Measurements from ENCODE around the gene TMEM134. TPM values are rescaled to one million over a fixed set of nuclear protein-coding genes. Genes with fewer than 3 reads are reported as not detected.

TMEM134 gene
- total RNA-seq, 3 donors from 2014 or later (not counting 1 experiment from before 2014, with no cell fraction given): 57.8 to 65.7 (median 61.2) TPM

- Histone ChIP-seq H3K9me3 (ENCODE audit: control insufficient read depth, insufficient read depth, low read length) (no peaks in the 10 kb centered on the region), H3K27me3 (ENCODE audit: control insufficient read depth, insufficient read depth, low read length) (no peaks in the 10 kb centered on the region), H3K36me3 (ENCODE audit: control insufficient read depth, insufficient read depth, low read length) (no peaks in the 10 kb centered on the region), H3K4me1 (ENCODE audit: control insufficient read depth, insufficient read depth, low read length) (peaks cover 33% of the 10 kb centered on the region), H3K27ac (ENCODE audit: low read length) (no peak overlapping the region), H3K4me3 (ENCODE audit: low read length) (no peak overlapping the region)
- DNase-seq (no peak), ATAC-seq (no peak)
- Mint-ChIP-seq H3K27ac (no peak overlapping the region), H3K4me3 (no peak overlapping the region), H3K9me3 (no peaks in the 10 kb centered on the region), H3K27me3 (ENCODE audit: low read depth in 2 of 2) (peaks cover 0 to 11% of the 10 kb centered on the region in 2 donors), H3K4me1 (peaks cover under 1 to 14% of the 10 kb centered on the region in 2 donors), H3K36me3 (no peaks in the 10 kb centered on the region)
- no peak for TF ChIP-seq CTCF (IDR thresholded peaks at IDR 0.05)
- intact Hi-C loops (cut with micrococcal nuclease): no loop called here
- 82% methylated on average over 25 of the region's 25 CpGs for WGBS (ENCODE audit: insufficient coverage)
Measured at GRCh38 chr11:67450796-67451657, 18.0 kb downstream of the TMEM134 start.

- Histone ChIP-seq H3K27me3 (ENCODE audit: control insufficient read depth, insufficient read depth, low read length) (no peaks in the 10 kb centered on the region), H3K4me3 (ENCODE audit: low read length) (no peak overlapping the region), H3K27ac (ENCODE audit: low read length) (no peak overlapping the region), H3K4me1 (ENCODE audit: control insufficient read depth, insufficient read depth, low read length) (peaks cover 51% of the 10 kb centered on the region), H3K36me3 (ENCODE audit: control insufficient read depth, insufficient read depth, low read length) (no peaks in the 10 kb centered on the region), H3K9me3 (ENCODE audit: control insufficient read depth, insufficient read depth, low read length) (no peaks in the 10 kb centered on the region)
- Mint-ChIP-seq H3K36me3 (no peaks in the 10 kb centered on the region), H3K27ac (no peak overlapping the region), H3K4me3 (no peak overlapping the region), H3K4me1 (peaks cover 18 to 31% of the 10 kb centered on the region in 2 donors), H3K27me3 (ENCODE audit: low read depth in 2 of 2) (peaks cover 0 to 8% of the 10 kb centered on the region in 2 donors), H3K9me3 (no peaks in the 10 kb centered on the region)
- DNase-seq (no peak), ATAC-seq (no peak)
- 65% methylated on average over 9 of the region's 9 CpGs for WGBS (ENCODE audit: insufficient coverage)
- TF ChIP-seq CTCF (IDR thresholded peaks at IDR 0.05): no peak
- intact Hi-C loops (cut with micrococcal nuclease): no loop called here
Measured at GRCh38 chr11:67449116-67449844, 19.8 kb downstream of the TMEM134 start.

GRCh38 chr11:67448220-67448609 is 20.8 kb downstream of the TMEM134 start:
- H3K4me1 Mint-ChIP-seq: peaks cover 19 to 39% of the 10 kb centered on the region in 2 donors
- peaks cover 58% of the 10 kb centered on the region for H3K4me1 ChIP-seq (ENCODE audit: control insufficient read depth, insufficient read depth, low read length)
- H3K4me3 ChIP-seq (ENCODE audit: low read length): no peak overlapping the region
- WGBS (ENCODE audit: insufficient coverage): 96% methylated on average over 7 of the region's 7 CpGs
- TF ChIP-seq CTCF (IDR thresholded peaks at IDR 0.05): no peak
- H3K9me3 ChIP-seq (ENCODE audit: control insufficient read depth, insufficient read depth, low read length): no peaks in the 10 kb centered on the region
- H3K27ac ChIP-seq (ENCODE audit: low read length): no peak overlapping the region
- peaks cover 0 to 8% of the 10 kb centered on the region in 2 donors for H3K27me3 Mint-ChIP-seq (ENCODE audit: low read depth in 2 of 2)
- ATAC-seq (no peak), DNase-seq (no peak)
- H3K9me3 Mint-ChIP-seq: no peaks in the 10 kb centered on the region
- H3K36me3 Mint-ChIP-seq: no peaks in the 10 kb centered on the region
- no peak overlapping the region for H3K4me3 Mint-ChIP-seq
- no peak overlapping the region for H3K27ac Mint-ChIP-seq
- intact Hi-C loops (cut with micrococcal nuclease): no loop called here
- no peaks in the 10 kb centered on the region for H3K27me3 ChIP-seq (ENCODE audit: control insufficient read depth, insufficient read depth, low read length)
- H3K36me3 ChIP-seq (ENCODE audit: control insufficient read depth, insufficient read depth, low read length): no peaks in the 10 kb centered on the region
